ENCODE data around the gene RAB38.

GRCh38 chr11:88202498-88202897, 27.3 kb upstream of the RAB38 start:
- TF ChIP-seq CTCF (conservative IDR thresholded peaks at IDR 0.05; ENCODE audit: low read depth, low read length) = no peak
- no peak for TF ChIP-seq EZH2phosphoT487 (IDR thresholded peaks at IDR 0.05; ENCODE audit: borderline replicate concordance, low read length)
- TF ChIP-seq EZH2 (IDR thresholded peaks at IDR 0.05; ENCODE audit: low read length, unreplicated experiment) = no peak
